Ascending aorta (tissue), 2 donors: ENCODE results near the gene SVOP. TPM values are rescaled to one million over a fixed set of nuclear protein-coding genes. Genes with fewer than 3 reads are reported as not detected.
"Not testable (repeated sequence)": the region's sequence is repeated elsewhere in the genome, so short reads cannot be mapped to it uniquely, and the experiment has no call there.

Source experiments
- DNase-seq, 2 donors: peaks; one replicate each; pipeline ENCODE4 v3.0.0-alpha.2; 2019; ENCODE audit warnings: low spot score in 2 of 2
- H3K27ac ChIP-seq, 2 donors: fragments of 200-600 bp; sonication (generic); one replicate each; pipeline ENCODE4 v1.5.1; 2016 to 2017; ENCODE audit warnings: mild to moderate bottlenecking in 1 of 2
- H3K27me3 ChIP-seq: fragments of 200-600 bp; sonication (generic); one replicate; pipeline ENCODE4 v1.5.1; 2017
- H3K36me3 ChIP-seq, 2 donors: fragments of 200-600 bp; sonication (generic); one replicate each; pipeline ENCODE4 v1.5.1; 2016
- H3K4me1 ChIP-seq, 2 donors: fragments of 200-600 bp; sonication (generic); one replicate each; pipeline ENCODE4 v1.5.1; 2016 to 2017; ENCODE audit warnings: mild to moderate bottlenecking in 1 of 2
- H3K4me3 ChIP-seq, 2 donors: fragments of 200-600 bp; sonication (generic); one replicate each; pipeline ENCODE4 v1.5.1; 2016 to 2017; ENCODE audit warnings: mild to moderate bottlenecking in 1 of 2
- H3K9me3 ChIP-seq, 2 donors: fragments of 200-600 bp; sonication (generic); one replicate each; pipeline ENCODE4 v1.5.1; 2016
- intact Hi-C: fragments of 100-400 bp; cut with DNase I; formaldehyde crosslinking; loops from one replicate; pipeline ENCODE4 v1.15.1; 2023
- total RNA-seq: library from RNA; depleted of rRNA; stranded (reverse); fragments of >200 nt; gene quantifications from one replicate; pipeline ENCODE4 v1.1.0, GENCODE V29; 2016
- TF ChIP-seq, protein P1 (sequence below), 3 experiments: fragments of 200-600 bp in 2 of 3; fragments of 450-650 bp in 1 of 3; sonication (generic) in 2 of 3; IDR thresholded peaks; one replicate each; pipeline ENCODE4 v1.5.1; 2016 to 2019; ENCODE audit warnings: antibody characterized with exemption in 3 of 3, mild to moderate bottlenecking in 1 of 3, moderate library complexity in 1 of 3

SVOP gene
- total RNA-seq, 1 donor from 2014 or later = not detected

DNA sequence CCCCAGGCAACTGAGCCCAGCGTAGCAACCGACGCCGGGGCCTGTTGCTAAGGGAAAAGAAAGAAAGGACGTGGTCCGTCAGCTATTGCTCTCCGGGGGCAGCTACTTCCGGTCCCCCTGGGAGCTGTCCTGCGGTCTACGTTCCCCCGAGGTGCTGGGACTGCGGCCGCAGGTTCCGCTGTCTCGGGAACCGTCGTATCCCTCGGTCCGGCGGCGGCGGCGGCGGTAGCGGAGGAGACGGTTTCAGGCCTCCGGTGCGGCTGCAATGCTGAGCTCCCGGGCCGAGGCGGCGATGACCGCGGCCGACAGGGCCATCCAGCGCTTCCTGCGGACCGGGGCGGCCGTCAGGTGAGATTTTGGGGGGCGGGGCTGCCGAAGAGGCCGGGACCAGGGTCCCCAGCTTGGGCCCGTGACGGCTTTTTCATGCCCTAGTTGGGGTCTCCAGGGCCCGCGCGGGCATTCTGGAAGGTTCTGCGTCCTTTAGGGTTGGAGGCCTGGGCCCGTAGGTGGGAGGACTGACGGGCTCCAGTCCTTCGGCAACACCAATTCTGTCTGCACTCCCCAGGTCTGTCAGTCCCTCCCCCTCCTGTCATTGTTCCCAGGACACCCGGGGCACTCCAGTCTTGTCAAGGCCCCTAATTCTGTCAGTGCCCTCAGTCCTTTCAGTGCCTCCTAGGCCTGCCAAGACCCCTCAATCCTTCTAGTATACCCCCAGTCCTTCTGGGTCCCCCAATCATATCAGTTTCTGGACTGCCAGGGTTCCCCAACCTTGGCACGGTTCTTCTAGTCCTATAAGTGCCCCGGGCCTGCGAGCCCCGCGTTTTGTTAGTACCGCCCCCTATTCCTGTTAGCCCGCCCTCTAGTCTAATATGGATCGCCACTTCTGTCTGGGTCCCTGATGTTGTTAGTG is 31.8 kb upstream of the SVOP start, which contains the start of gene USP30:
Gene USP30 (plus strand): TSS at position 163 of the 910 bp plus-strand sequence. CDS start 103 bp downstream, at position 266.
- TF ChIP-seq, protein P1, sequence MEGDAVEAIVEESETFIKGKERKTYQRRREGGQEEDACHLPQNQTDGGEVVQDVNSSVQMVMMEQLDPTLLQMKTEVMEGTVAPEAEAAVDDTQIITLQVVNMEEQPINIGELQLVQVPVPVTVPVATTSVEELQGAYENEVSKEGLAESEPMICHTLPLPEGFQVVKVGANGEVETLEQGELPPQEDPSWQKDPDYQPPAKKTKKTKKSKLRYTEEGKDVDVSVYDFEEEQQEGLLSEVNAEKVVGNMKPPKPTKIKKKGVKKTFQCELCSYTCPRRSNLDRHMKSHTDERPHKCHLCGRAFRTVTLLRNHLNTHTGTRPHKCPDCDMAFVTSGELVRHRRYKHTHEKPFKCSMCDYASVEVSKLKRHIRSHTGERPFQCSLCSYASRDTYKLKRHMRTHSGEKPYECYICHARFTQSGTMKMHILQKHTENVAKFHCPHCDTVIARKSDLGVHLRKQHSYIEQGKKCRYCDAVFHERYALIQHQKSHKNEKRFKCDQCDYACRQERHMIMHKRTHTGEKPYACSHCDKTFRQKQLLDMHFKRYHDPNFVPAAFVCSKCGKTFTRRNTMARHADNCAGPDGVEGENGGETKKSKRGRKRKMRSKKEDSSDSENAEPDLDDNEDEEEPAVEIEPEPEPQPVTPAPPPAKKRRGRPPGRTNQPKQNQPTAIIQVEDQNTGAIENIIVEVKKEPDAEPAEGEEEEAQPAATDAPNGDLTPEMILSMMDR (IDR thresholded peaks at IDR 0.05) = no peak
- Histone ChIP-seq H3K9me3 (no peaks in the 10 kb centered on the region), H3K27me3 (no peaks in the 10 kb centered on the region), H3K4me3 (peak within 1 kb of the TSS; percentile 71 to 96), H3K27ac (peak within 1 kb of the TSS; percentile 67 to 81), H3K36me3 (peaks cover 2 to 4% of the 10 kb centered on the region in 2 donors), H3K4me1 (peaks cover 0 to 15% of the 10 kb centered on the region in 2 donors)
- DNase-seq = peak; percentile 25 to 88
- intact Hi-C loops = loop anchor here (1.0 to 10.0 kb wide), 3 partner anchors 41 to 490 kb away; partner anchors contain the start of genes ALKBH2, ISCU and SART3

DNA sequence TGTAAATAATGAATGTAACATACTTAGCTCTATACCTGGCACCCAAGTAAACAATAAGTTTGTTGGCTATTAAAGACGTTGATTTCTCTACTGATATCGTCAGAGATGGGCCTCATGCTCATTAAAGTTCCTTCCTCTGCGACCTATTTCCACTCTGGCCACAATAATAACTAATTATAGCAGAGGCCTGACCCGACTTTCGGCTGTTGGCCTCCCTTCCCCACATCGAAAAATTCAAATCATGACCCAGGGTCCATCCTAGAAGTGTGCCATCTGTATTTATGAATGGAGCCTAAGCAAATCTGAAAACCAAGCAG is 31.2 kb upstream of the SVOP start:
- intact Hi-C loops = loop anchor here (1.0 to 10.0 kb wide), 3 partner anchors 41 to 490 kb away; partner anchors contain the start of genes ALKBH2, ISCU and SART3
- peak overlapping the region; percentile 71 to 96 for H3K4me3 ChIP-seq
- no peaks in the 10 kb centered on the region for H3K27me3 ChIP-seq
- TF ChIP-seq, protein P1 (IDR thresholded peaks at IDR 0.05) = no peak
- no peaks in the 10 kb centered on the region for H3K9me3 ChIP-seq
- no peak for DNase-seq
- peaks cover 0 to 15% of the 10 kb centered on the region in 2 donors for H3K4me1 ChIP-seq
- peak overlapping the region; percentile 67 to 81 for H3K27ac ChIP-seq
- no peaks in the 10 kb centered on the region for H3K36me3 ChIP-seq

DNA sequence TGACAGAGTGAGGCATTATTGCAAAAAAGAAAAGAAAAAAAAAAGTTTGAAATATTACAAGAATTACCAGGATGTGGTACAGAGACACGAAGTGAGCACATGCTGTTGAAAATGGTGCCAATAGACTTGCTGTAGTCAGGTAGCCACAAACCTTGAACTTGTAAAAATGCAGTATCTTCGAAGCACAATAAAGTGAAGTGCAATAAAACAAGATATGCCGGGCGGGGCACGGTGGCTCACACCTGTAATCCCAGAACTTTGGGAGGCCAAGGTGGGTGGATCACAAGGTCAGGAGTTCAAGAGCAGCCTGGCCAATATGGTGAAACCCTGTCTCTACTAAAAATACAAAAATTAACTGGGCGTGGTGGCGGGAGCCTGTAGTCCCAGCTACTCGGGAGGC is 28.9 kb upstream of the SVOP start:
- not testable (repeated sequence) for H3K27me3 ChIP-seq, DNase-seq, H3K36me3 ChIP-seq, H3K27ac ChIP-seq, H3K4me3 ChIP-seq, H3K9me3 ChIP-seq
- intact Hi-C loops = loop anchor here (5.0 to 10.0 kb wide), 2 partner anchors 405 to 487 kb away; partner anchors contain the start of genes ISCU and SART3
- peaks cover 0 to 13% of the 10 kb centered on the region in 2 donors for H3K4me1 ChIP-seq

DNA sequence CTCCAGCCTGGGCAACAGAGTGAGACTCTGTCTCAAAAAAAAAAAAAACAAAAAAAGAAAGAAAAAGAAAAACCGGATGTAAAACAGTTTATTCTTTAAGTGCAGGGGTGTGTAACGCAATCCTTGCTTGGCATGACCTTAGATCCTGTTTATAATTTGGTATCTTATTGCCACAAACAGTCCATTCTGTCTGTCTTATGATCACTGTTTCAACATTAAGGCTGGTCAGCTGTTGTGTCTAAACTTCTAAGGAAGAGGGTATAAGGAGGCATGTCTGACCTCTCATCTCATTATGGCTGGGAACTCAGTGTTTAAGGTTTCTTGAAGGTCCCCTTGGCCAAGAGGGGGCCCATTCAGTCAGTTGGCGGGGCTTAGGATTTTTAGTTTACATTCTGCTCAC is 27.8 kb upstream of the SVOP start:
- not testable (repeated sequence) for DNase-seq

DNA sequence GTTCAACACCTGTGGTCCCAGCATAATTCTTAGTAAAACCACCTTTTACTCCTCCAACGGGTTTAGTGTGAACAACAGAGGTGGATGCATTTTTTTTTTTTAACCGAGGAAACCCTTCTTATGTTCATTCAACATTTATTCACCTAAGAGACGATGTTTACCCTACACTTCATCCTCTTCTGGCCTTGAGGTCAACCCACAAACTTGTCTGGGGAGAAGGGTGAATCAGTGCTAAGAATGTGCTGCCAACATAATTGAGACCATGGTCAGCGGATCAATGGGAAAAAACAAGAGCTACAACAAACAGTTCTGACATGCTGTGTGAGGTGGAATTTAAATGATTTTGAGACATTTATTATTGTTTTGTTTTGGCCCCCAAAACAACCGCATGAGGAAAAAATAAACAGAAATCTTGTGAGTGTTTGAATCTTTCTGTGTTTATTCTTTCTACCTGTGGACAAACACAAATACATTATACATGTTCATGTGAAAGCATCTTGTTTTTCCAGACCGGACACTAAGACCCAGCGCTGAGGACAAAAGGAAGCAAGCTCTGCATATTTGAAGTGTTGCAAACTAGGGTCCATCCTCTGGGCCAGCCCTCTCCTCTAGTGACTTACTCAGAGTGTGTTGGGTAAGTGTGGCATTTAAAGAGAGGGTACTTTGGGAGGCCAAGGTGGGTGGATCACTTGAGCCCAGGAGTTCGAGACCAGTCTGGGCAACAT is 26.4 kb upstream of the SVOP start:
- H3K36me3 ChIP-seq = no peaks in the 10 kb centered on the region
- H3K4me3 ChIP-seq = no peak overlapping the region
- intact Hi-C loops = no loop called here
- TF ChIP-seq, protein P1 (IDR thresholded peaks at IDR 0.05) = no peak
- no peaks in the 10 kb centered on the region for H3K27me3 ChIP-seq
- DNase-seq = no peak
- H3K4me1 ChIP-seq = no peaks in the 10 kb centered on the region
- H3K9me3 ChIP-seq = no peaks in the 10 kb centered on the region
- no peak overlapping the region for H3K27ac ChIP-seq

More for the DNA sequence above, 27.8 kb upstream of the SVOP start:
- H3K9me3 ChIP-seq, H3K36me3 ChIP-seq, H3K27ac ChIP-seq, H3K4me1 ChIP-seq, intact Hi-C loops, H3K4me3 ChIP-seq, H3K27me3 ChIP-seq: not testable (repeated sequence)

DNA sequence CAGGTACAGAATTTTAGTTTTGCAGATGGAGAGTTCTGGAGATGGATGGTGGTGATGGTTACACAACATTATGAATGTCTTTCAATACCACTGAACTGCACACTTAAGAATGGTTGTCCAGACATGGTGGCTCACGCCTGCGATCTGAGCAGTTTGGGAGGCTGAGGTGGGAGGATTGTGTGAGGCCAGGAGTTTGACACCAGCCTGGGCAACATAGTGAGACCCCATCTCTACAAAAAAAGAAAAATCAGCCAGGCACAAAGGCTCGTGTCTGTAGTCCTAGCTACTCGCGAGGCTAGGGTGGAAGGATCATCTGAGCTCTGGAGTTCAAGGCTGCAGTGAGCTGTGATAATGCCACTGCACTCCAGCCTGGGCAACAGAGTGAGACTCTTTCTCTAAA is 23.4 kb upstream of the SVOP start:
- DNase-seq = no peak
- TF ChIP-seq, protein P1 (IDR thresholded peaks at IDR 0.05) = no peak
- H3K27ac ChIP-seq = no peak overlapping the region
- H3K4me1 ChIP-seq = no peaks in the 10 kb centered on the region
- no peaks in the 10 kb centered on the region for H3K27me3 ChIP-seq
- H3K36me3 ChIP-seq = no peaks in the 10 kb centered on the region
- peaks cover 0 to 2% of the 10 kb centered on the region in 2 donors for H3K9me3 ChIP-seq
- no peak overlapping the region for H3K4me3 ChIP-seq
- intact Hi-C loops = no loop called here
